C4-2B (cell line): ENCODE measurements around the gene ALDH8A1.

ENCODE experiments used
- ZFX ChIP-seq: fragments of 450-650 bp; IDR thresholded peaks from 2 replicates; pipeline ENCODE4 v1.6.1; 2017
- TF ChIP-seq, protein P1 (sequence below): fragments of 450-650 bp; conservative IDR thresholded peaks from 2 replicates; pipeline ENCODE4 v1.5.1; 2017; ENCODE audit warnings: mild to moderate bottlenecking

GRCh38 chr6:134951494-134952263 lies 1.8 kb upstream of the ALDH8A1 start:
- TF ChIP-seq, protein P1, sequence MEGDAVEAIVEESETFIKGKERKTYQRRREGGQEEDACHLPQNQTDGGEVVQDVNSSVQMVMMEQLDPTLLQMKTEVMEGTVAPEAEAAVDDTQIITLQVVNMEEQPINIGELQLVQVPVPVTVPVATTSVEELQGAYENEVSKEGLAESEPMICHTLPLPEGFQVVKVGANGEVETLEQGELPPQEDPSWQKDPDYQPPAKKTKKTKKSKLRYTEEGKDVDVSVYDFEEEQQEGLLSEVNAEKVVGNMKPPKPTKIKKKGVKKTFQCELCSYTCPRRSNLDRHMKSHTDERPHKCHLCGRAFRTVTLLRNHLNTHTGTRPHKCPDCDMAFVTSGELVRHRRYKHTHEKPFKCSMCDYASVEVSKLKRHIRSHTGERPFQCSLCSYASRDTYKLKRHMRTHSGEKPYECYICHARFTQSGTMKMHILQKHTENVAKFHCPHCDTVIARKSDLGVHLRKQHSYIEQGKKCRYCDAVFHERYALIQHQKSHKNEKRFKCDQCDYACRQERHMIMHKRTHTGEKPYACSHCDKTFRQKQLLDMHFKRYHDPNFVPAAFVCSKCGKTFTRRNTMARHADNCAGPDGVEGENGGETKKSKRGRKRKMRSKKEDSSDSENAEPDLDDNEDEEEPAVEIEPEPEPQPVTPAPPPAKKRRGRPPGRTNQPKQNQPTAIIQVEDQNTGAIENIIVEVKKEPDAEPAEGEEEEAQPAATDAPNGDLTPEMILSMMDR = no peak
- no peak for TF ChIP-seq ZFX
